IPS-11a (cell line): ENCODE data around the gene PCED1A.

Source experiments
- H3K4me3 ChIP-seq: one replicate; pipeline ENCODE4 v1.5.1; 2013; ENCODE audit warnings: low read depth, low read length, control low read depth

The PCED1A gene

GRCh38 chr20:2807019-2807418, 33.4 kb downstream of the PCED1A start:
- H3K4me3 ChIP-seq: no peak overlapping the region

- no peak overlapping the region for H3K4me3 ChIP-seq
These were observed 34.1 kb downstream of the PCED1A start for GRCh38 chr20:2806351-2806701.

GRCh38 chr20:2805689-2806350, 34.6 kb downstream of the PCED1A start:
- H3K4me3 ChIP-seq: no peak overlapping the region

GRCh38 chr20:2804852-2805688, 35.4 kb downstream of the PCED1A start:
- H3K4me3 ChIP-seq: peak overlapping the region; percentile 18

- no peak overlapping the region for H3K4me3 ChIP-seq
These were observed 36.2 kb downstream of the PCED1A start for GRCh38 chr20:2804041-2804828.

GRCh38 chr20:2801286-2801728, 39.1 kb downstream of the PCED1A start:
- peak overlapping the region; percentile 41 for H3K4me3 ChIP-seq

GRCh38 chr20:2800521-2801285, 39.8 kb downstream of the PCED1A start, which contains the start of gene CPXM1:
TSS of gene CPXM1 (minus strand) at chr20:2800627. CDS start at chr20:2800572, 55 bp downstream.
- H3K4me3 ChIP-seq: peak within 1 kb of the TSS; percentile 82

GRCh38 chr20:2799688-2800520, 40.6 kb downstream of the PCED1A start:
- peak overlapping the region; percentile 82 for H3K4me3 ChIP-seq

GRCh38 chr20:2799271-2799670, 41.2 kb downstream of the PCED1A start:
- peak overlapping the region; percentile 82 for H3K4me3 ChIP-seq

- H3K4me3 ChIP-seq: no peak overlapping the region
These were observed 41.6 kb downstream of the PCED1A start for GRCh38 chr20:2798814-2799213.

- H3K4me3 ChIP-seq: no peak overlapping the region
These were observed 42.2 kb downstream of the PCED1A start for GRCh38 chr20:2798095-2798805.

GRCh38 chr20:2797136-2797983, 43.1 kb downstream of the PCED1A start:
- no peak overlapping the region for H3K4me3 ChIP-seq

- H3K4me3 ChIP-seq: no peak overlapping the region
These were observed 44.3 kb downstream of the PCED1A start for GRCh38 chr20:2796011-2796660.

- H3K4me3 ChIP-seq: no peak overlapping the region
These were observed 45.0 kb downstream of the PCED1A start for GRCh38 chr20:2795451-2795850.

- H3K4me3 ChIP-seq: no peak overlapping the region
These were observed 45.5 kb downstream of the PCED1A start for GRCh38 chr20:2794866-2795447.

- H3K4me3 ChIP-seq: no peak overlapping the region
These were observed 46.2 kb downstream of the PCED1A start for GRCh38 chr20:2794202-2794748.

GRCh38 chr20:2793471-2793870, 47.0 kb downstream of the PCED1A start:
- no peak overlapping the region for H3K4me3 ChIP-seq
